Measurements from ENCODE around the gene SUCLG2.

Gene SUCLG2

DNA sequence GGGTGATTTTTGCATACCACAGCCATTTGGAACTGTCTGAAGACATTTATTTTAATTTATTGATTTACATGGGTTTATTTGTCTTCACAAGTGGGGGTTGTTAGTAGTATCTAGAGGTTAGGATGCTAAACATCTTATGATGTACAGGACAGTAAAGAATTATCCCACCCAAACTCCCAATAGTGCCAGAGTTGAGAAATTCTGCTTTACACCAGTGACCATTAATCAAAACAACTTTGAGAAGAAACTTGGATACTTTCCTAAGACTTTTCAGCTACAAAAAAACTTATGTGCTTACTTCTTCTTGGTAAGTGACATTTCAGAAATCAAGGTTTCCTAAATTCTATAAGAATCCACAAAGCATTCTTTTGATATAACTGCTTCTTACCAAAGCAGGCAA, 156.7 kb downstream of the SUCLG2 start:
- DNase-seq = no peak

- no peak for DNase-seq
These were observed 158.7 kb downstream of the SUCLG2 start for GRCh38 chr3:67495751-67496150.

GRCh38 chr3:67493808-67494207, 160.6 kb downstream of the SUCLG2 start:
- no peak for DNase-seq

DNA sequence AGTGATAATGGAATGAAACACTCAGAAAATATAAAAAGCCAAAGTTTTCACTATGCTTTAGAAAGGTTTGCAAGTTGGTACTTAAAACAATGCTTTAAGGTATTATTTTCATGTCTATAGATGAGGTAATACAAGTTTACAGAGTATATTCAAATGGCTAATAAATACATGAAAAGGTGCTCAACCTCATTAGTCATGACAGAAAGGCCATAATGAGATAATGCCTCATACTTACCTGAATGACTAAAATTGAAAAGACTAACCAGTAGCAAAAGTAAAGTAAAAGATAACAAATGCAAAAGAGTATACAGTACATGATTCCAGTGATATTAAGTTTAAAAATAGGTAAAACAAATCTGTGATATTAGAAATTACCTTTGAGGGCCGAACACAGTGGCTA, 163.8 kb downstream of the SUCLG2 start:
- DNase-seq = no peak

DNA sequence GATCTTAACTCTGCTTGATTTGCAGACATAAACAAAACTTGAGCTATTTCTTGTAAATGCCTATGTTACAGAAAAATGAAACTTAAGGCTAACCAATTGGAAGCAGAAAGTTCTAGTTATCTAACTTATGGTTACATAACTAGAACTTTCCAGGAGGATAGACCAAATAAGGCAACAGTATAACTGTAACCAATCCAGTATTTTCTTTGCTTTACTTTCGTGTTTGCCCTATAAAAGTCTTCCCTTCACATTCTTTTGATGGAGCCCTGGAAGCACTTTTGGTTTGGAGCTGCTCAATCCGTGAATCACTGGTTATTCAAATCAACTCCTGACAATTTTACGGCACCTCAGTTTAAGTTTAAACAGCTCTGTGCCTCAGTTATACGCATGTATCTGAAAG, 164.6 kb downstream of the SUCLG2 start:
- no peak for DNase-seq

DNA sequence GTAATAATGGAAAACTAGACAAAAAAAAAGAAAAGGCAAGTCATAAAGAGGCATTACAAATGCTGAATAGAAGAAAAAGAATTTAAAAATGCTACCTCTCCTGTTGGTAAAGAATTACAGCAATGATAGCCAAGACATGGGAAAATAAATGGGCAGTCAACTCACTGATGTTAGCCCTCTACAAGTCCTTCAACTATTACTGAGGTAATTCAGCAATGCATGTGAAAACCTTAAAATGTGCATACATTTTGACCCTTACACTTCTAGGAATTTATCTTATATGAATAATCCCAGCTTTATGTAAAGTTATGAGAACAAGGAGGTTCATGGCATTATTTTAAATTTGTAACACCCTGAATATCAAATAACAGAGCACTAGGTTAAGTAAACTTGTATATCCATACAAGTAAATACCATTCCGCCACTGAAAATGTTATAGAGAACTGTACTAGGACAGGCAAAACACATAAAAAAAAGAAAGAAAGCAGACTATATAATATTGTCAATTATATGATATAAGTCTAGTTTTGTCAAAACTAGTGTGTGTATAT, 166.8 kb downstream of the SUCLG2 start:
- DNase-seq = no peak

DNA sequence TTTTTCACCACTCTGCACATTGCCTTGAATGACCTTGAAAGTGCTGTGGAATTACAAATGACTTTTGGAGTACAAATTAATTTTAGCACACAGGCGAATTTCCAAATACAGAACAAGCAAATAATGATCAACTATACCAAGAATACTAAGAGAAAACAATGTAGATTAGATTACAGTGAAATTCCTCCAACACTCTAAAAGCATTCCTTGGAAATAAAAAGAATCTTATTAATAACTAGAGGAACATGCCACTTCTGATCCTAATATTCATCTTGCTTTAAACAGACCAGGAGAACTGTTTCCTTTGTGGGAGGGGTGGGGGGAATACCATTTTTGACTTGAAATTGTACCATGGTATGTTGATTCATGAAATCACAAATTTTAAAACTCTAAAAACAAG, 167.5 kb downstream of the SUCLG2 start:
- DNase-seq = no peak

DNA sequence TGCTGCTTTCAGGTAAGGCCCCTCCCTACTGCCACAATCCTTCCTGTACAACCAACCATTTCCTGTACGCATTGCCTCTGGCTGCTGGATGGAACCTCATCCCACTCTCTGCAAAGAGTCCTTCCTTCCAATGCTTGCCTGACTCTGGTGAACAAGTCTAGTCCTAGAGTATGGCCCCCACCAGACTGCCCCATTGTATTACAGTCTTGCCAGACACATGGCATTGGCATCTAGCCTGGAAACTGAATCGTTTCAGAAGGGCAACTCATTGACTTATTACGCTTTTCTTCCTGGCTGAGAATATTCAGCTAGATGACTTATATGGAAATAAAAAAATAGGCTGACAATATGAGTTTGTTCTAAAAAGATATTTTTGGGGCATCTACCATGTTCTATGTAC, 170.3 kb downstream of the SUCLG2 start:
- no peak for DNase-seq

- DNase-seq = no peak
These were observed 173.3 kb downstream of the SUCLG2 start for GRCh38 chr3:67481126-67481525.

DNA sequence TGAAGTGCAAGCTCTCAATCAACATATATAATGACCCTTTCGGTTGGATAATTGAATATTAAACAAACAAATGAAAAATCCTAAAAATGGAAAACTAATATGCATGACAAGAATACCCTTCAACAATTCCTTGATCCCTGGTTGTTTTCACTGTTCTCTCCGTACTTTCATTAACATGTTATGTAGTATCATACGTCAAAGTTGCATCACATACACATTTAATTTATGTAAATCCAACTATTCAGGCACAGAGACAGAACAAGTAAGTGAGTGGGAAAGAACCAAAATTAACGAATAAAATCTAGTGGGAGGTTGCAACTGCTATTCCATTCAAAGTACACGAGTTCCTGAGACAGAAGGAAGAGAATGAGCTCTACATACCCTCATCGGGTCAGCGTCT, 176.0 kb downstream of the SUCLG2 start:
- DNase-seq = no peak

DNA sequence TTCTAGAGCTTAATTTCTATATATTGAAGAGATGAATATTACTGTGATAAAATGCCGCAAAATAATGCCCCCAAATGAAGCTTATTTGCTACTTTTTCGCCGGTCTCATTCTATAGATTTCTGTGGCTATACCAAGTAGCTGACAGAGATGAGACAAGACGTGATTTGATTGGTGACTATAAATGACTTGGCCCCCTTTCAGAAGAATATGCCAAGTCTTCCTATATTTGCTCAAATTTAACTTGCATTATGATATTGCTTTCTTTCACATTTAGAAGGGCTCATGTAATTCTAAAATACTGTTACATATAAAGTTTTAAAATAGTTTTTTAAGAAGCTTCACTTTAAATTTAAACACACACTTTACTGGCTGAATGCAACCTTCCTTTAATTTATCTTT, 180.1 kb downstream of the SUCLG2 start:
- no peak for DNase-seq

- DNase-seq = no peak
These were observed 181.7 kb downstream of the SUCLG2 start for GRCh38 chr3:67472674-67473201.

DNA sequence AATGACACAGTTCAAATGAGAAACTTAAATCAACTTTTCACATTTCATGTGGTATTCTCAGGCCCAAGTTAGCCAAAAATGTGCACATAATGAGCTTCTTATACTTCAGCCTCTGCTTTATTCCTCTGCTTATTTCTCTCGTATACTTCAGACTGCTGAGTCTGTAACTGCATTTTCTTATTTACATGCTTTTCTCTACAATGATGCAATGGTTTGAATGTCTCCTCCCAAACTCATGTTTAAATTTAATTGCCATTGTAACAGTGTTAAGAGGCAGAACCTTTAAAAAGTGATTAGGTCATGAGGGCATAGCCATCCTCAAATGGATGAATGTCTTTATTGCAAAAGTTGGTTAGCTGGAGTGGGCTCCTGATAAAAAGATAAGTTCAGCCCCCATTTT, 184.2 kb downstream of the SUCLG2 start:
- DNase-seq = no peak

- no peak for DNase-seq
These were observed 185.9 kb downstream of the SUCLG2 start for GRCh38 chr3:67468511-67468910.

DNA sequence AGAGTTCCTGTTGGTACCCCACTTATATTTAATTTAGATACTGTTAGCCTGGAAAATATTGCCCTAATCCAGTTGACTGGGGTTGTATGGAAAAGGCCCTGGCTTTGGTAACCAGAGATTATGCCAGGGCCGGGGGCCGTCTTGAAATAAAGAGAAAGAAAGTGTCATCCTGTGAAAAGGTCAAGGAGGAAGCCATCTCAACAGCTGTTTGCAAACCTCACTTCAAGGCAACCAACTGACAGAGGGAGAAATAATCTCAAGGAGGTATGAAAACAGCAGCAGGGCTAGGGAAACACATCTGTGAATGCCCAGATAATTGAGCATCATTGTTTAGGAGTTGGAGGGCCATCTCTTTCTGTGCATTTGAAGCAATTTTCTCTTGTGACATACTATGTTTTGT, 190.8 kb downstream of the SUCLG2 start:
- no peak for DNase-seq

DNA sequence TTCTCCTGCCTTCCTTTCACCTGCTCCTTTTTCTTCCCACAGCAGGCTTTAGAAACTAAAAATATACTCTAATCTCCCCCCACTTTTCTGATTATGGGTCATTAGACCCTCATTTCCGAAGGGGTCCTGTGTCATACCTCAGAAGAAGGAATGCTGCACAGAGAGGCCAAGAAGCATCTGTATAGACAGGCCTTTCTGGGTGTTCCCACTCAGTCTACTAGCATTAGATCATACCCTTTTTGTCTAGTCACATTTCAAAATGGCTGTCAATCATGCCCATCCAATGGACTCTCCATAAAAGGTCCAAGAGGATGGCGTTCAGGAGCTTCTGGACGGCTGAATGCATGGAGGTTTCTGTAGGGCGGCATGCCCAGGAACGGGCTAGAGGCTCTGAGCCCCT, 192.2 kb downstream of the SUCLG2 start:
- DNase-seq = no peak

- DNase-seq = no peak
These were observed 192.7 kb downstream of the SUCLG2 start for GRCh38 chr3:67461667-67462142.

- DNase-seq = no peak
These were observed 193.4 kb downstream of the SUCLG2 start for GRCh38 chr3:67460841-67461510.

- no peak for DNase-seq
These were observed 194.6 kb downstream of the SUCLG2 start for GRCh38 chr3:67459796-67460195.

GRCh38 chr3:67458896-67459530, 195.4 kb downstream of the SUCLG2 start:
- DNase-seq = no peak

GRCh38 chr3:67458408-67458807, 196.0 kb downstream of the SUCLG2 start:
- no peak for DNase-seq

GRCh38 chr3:67453628-67454027, 200.8 kb downstream of the SUCLG2 start:
- DNase-seq = no peak

DNA sequence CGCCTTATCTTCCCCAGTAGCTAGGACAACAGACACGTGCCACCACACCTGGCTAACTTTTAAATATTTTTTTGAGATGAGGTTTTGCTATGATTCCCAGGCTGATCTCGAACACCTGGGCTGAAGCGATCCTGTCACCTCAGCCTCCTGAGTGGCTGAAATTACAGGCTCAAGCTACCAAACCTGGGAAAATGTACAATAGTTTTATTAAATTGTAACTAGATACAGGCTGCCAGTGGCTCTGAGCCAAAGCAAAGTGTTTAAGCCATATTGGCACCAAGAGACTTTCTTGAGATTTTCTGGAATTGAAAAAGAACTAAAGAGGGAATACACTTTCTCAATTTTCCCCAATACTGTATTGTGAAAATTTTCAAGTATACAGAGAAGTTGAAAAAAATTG, 204.3 kb downstream of the SUCLG2 start:
- no peak for DNase-seq

DNA sequence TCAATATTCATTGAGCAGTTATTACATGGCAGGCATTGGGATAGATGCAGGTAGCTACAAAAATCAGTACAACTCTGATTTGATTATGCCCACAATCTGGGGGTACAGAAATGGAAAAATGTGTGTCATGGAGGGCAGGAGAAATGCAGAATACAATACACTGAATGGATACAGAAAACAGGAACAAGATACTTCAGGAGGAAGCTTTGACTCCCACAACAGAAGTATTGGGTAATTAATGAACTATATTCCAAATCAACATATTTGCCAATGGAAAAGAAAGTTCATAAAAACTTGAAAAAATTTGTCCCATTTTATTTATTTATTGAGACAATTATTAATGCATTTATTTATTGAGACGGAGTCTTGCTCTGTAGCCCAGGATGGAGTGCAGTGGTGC, 207.0 kb downstream of the SUCLG2 start:
- no peak for DNase-seq
